ENCODE results near the gene HSD17B3.

Gene HSD17B3

DNA sequence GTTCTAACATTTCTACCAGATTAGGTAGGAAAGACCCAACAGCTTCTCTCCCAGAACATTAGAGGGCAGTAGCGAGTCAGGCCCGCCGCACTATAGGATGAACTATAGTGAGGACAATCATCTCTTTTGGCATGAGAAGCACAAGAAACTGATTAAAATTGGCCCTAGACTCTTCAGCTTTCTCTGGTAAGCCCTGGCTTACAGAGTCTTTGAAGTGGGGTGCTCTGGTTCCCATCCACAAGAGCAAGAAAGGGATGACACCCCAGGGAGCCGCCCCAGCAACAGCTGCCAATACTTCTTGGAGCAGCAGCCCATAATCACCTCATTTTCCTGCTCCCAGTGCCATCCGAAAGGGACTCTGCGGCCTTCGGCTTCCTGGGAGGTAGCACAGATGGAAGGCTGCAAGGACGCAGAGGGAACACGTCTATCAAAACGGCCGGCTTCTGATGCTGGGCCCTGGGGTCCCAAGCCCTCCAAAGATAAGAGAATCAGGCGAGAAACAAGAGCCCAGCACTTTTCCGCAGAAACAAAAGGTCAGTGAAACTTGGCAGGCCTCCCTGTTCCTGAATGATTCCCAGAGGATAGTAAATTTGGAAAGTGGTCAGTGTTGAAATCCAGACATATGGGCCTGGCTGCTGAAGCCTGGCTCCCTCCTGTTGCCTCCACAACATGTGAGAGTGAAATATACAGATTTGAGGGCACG is 69.3 kb downstream of the HSD17B3 start:
- peak; percentile 34 for DNase-seq

GRCh38 chr9:96232164-96232538 is 69.8 kb downstream of the HSD17B3 start:
- DNase-seq, result no peak

DNA sequence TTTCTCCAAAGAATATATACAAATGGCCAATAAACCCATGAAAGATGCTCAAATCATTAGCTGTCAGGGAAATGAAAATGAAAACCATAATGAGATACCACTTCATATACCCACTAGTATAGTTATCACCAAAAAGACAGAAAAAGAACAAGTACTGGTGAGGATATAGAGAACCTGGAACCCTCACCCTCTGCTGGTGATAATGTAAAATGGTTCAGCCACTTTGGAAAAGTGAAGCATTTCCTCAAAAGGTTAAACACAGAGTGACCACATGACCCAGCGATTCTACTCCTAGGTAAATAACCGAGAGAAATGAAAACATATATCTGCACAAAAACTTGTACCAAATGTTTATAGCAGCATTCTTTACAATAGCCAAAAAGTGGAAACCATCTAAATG is 72.0 kb downstream of the HSD17B3 start:
- no peak for DNase-seq

- no peak for DNase-seq
These were observed 79.8 kb downstream of the HSD17B3 start for GRCh38 chr9:96222132-96222531.

DNA sequence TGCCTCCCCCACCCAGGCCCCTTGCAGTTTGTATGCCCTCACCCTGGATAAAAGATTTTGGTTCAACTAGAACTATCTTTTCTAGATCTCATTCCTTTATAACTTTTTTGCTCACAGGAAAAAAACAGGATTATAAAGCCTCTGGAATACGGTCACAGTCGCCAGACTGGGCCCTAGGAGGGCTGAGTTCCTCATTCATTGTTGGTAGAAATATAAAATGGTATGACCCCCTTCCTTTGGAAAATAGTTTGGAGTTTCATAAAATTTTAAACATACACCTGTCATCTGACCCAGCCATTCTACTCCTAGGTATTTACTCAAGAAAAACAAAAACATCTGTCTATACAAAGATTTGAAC is 82.1 kb downstream of the HSD17B3 start:
- no peak for DNase-seq

- no peak for DNase-seq
These were observed 82.7 kb downstream of the HSD17B3 start for GRCh38 chr9:96219026-96219899.

DNA sequence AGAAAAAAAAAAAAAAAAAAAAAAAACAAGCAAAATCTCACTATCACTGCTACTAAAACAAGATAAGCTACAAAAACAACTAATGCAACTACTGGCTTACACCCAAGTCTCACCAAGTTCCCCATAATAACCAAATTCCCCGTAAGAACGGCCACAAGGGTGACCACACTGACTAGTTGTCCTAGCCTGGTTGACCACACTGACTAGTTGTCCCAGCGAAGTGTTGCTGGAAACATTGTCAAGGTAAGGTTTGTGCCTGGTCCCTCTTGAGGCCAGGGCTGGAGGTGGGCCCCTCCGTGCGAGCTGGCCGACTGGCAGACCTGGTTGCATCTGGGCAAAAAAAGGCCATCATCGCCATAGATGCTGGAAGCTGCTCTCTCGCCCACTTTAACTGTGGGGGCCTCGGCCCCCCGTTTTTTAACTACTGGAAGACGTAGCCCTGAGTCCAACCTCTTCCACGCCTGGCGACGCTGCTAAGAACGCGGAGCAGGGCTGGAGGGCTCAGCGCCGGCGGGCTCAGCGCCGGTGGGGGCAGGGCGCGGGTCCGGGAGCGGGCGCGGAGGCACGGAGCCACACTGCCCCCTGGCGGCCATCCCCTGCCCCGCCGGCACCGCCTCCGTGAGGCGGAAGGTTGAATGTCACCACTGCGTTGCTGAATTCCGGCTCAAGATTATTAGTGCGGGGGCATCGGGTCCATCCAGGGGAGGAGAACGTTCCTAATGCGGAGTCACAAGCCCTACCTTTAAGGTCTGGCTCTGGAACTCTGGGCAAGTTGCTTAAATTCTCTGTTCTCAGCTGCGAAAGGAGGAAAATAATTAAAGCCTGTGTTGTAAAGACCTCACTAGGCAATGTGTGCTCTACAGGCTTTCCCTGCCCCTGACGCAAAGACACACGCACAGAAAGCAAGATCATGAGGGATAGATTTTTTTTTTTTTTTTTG is 84.0 kb downstream of the HSD17B3 start:
- peak; percentile 22 for DNase-seq

- DNase-seq, result no peak
These were observed 84.7 kb downstream of the HSD17B3 start for GRCh38 chr9:96217294-96217707.

DNA sequence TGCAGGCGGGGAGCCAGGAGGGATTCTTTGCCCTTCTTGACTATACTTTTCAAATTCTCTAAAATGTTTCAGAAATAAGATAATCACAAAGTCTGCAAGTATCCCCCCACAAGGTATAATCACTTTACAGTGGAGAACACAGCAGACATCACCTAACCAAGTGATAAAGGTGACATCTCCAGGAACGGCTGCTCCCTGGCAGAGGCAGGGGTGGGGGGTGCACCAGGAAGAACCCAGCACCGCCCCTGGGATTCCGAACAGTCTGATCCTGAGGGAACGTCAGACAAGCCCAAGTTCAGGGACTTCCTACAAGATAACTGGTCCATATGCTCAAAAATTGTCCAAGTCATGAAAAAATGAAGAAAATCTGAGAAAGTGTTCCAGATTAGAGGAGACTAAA is 85.4 kb downstream of the HSD17B3 start:
- no peak for DNase-seq

DNA sequence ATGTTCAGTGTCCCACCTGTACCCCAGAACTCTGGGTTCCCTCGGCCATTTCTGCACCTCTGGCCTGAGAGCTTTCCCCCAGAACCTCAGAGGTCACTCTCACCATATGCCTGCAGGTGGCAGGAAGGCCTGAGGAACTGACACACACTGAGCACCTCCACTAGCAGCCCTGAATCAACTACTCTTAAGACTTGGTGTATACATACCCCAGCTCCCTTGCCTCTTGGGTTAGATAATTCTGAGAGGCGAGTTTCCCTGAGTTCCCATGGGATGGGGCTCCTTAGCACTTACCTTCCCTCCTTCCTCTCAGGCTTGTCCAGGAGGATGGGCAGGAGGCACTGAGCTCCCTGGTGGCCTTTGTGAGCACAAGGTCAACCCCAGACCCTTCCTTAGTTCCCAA is 86.1 kb downstream of the HSD17B3 start:
- DNase-seq, result no peak

GRCh38 chr9:96214635-96215034 is 87.3 kb downstream of the HSD17B3 start:
- DNase-seq, result no peak

DNA sequence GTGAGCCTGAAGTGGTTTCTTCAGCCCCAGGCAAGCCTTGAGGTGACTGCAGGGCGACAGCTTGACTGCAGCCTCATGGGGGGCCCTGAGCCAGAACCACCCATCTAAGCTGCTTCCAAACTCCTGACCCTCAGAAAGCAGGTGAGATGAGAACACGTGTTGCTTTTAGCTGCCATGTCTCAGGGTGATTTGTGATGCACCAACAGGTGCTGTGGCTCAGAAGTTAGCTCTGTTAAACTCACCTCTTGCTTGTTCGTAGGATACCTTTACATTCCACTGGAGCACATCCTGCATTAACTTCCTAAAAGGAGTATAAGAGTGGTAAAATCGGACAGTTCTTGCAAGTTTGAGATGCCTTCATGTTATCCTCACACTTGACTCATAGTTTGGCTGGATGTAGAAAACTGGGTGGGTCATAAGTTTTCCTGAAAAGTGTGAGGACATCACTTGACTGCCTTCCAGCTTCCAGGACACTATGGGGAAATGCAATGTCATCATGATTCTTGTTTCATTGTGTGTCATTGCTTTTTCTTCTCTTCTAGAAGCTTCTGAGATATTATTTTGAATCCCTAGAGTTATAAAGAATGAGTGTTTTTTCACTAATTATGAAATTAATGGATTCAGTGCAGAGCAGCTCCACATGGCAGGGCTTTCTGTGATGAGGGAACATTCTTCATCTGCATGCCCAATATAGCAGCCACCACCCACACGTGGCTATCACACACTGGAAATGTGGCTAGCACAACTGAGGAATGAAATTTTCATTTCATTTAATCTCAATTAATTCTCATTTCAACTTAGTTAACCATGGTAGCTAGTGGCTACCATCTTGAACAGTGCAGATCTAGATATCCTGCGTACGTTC is 92.3 kb downstream of the HSD17B3 start:
- DNase-seq, result no peak

DNA sequence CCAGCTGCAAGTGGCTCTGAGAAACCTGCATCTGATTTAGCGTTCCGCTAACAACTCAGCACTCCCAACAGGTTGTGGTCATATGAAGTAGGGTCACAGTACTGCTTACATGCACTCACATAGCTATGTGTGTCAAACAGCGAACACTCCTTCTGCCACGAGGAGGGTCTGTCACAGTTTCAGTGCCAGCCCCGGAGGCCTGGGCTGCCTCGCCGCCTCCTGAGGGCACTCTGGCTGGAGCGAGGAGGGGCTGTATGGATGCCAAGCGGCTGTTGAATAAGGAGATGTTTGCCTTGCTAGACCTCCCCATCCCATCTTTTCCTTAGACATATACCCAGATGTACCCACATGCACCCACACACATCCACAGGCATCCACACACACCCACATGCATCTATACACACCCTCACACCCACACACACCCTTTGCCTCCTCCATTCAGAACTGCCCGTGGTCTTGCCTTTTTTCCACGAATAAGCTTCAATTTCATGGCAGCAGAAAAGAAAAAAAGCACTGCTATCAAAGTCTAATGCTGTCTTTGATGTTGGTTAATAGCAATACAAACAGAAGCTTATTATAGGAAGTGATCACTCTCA is 95.7 kb downstream of the HSD17B3 start:
- no peak for DNase-seq

- DNase-seq, result no peak
These were observed 97.1 kb downstream of the HSD17B3 start for GRCh38 chr9:96204853-96205252.

DNA sequence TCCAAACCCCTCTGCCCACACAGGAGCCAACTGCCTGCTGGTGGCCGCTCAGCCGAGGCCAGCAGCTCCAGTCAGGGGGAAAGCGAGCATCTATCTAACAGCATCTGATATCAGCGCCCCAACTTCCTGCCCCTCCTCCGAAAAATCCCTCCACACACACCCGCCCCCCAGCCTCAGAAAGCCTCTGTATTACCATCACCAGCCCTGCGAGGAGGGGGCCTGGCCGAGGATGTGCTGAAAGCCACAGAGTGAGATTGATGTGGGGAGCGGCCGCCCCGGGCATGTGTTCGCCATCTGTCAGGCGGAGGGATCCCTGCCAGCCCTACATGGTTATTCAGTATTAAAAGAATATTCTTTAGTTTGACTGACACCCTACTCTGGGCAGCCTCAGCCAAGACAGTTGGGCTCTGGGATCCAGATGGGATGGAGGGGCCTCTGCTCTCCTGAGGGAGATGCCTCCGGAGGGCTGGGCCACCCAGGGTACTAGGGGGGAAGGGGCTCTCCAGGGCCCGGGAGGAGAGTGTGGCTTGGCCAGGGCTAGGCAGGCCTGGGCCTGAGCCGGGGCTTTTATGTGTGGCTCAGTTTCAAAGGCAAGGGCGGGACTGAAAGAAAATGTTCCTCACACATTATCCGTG is 98.0 kb downstream of the HSD17B3 start:
- peak; percentile 90 for DNase-seq

DNA sequence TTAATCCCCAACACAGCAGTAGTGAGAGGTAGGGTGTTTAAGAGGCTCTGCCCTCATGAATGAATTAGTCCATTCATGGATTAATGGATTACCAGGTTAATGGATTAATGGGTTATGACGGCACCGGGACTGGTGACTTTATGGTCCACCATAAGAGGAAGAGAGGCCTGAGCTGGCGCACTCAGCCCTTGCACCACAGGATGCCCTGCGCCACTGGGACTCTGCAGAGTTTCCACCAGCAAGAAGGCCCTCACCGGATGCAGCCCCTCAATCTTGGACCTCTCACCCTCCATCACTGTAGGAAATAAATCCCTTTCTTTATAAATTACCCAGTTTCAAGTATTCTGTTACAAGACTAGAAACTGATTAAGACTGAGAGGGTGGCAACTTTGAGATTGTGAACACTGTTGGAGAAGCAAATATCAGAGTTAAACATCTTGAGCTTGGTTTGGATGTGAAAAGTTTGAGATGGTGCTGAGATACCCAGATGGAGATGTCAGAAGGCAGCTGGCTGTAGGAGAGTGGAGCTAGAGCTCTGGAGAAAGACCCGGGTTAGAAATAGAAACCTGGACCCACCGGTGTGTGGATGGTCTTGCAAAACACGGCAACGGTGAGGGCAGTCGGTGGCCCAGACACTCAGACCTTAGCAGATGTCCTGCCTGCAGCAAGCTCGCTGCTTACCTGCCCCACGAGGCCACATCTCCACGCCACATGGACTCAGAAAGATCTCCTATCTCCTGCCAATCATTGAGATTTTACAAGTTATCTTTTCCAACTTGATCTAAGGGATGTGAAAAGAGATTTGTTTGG is 98.8 kb downstream of the HSD17B3 start:
- peak; percentile 26 for DNase-seq

GRCh38 chr9:96201140-96201539 is 100.8 kb downstream of the HSD17B3 start:
- DNase-seq, result no peak

DNA sequence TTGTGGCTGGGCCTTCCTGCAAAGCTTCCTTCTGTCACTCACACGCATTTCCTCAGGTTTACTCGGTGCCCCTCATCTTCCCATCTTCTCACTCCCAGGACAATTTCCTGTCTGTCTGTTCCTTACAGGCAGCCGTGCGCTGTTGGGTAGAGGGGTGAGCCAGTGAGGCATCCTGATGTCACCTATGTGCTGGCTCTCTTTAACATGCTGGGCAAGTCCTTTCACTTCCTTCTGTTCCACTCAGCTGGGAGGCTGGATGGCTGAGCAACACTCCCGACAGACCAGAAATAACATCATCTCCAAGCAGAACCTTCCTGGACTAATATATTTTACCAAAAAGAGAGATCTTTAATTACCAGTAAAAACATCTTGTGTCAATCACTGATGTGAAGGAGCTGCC is 103.0 kb downstream of the HSD17B3 start:
- DNase-seq, result no peak

DNA sequence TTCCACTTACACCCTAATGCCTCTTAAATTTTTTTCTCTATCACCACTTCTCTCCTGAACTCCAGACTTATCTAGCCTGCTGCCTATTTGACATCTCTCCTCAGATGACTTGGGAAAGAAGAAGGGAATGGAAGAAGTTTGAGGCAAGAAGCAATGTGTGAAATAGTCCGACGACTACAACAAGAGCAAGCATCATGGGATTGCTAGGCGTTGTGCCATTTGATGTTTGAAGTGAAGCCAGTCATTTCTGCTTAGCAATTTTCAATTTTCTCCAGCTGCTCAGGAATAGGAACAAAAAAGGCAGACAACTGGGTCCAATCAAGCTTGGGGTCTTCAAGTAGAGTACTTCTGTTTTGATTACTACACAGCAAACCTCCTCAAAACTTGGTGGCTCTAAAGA is 106.4 kb downstream of the HSD17B3 start:
- no peak for DNase-seq

DNA sequence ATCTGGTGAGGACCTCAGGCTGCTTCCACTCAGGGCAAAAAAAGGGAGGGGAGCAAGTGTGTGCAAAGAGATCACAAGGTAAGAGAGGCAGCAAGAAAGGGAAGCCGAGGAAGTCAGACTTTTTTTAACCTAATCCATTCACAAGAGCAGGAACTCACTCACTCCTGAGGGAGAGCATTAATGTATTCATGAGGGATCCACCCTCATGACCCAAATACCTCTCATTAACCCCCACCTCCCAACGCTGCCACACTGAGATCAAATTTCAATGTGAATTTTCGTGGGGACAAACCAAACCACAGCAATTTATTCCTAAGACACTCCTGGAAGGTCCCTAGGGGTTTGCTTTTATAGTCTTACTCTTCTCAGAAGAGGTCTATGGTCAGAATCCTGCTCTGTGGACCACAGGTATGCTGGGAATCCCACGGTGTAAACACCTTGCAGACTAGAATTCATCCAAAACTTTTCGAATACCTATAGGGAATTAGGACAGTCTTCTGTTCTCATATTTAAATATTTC is 108.7 kb downstream of the HSD17B3 start:
- DNase-seq, result no peak
